Esophagus squamous epithelium (tissue), 4 donors: ENCODE results near the gene SBF1.

Experiments used
- POLR2A ChIP-seq, 4 donors: fragments of 450-650 bp; IDR thresholded peaks; one replicate each; pipeline ENCODE4 v1.6.1; 2017; ENCODE audit warnings: antibody characterized with exemption in 4 of 4, mild to moderate bottlenecking in 4 of 4, moderate library complexity in 3 of 4
- TF ChIP-seq, protein P1 (sequence below), 6 experiments: fragments of 450-650 bp in 4 of 6; fragments of 200-600 bp in 2 of 6; sonication (generic) in 2 of 6; IDR thresholded peaks; one replicate each; pipeline ENCODE4 v1.5.1; 2016 to 2019; ENCODE audit warnings: antibody characterized with exemption in 6 of 6, mild to moderate bottlenecking in 4 of 6, moderate library complexity in 4 of 6

DNA sequence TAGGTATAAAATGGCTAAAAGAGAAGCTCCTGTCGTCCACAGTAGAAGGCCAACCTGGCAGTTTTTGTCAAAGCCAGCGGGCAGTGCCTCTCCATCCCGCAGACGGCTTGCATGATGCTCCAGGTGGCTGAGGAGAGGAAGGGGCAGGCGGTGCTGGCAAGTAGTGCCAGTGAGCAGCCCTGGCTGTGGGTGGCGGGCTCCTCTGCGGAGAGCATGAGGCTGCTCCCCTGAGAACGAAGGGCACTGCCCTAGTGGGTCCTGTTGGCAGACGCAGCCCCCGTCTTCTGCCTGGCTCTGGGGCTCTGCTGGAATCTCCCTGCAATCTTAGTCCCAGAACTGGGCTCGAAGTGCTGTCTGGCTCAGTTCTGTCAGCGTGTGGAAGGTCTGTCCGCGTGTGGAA lies 50.9 kb downstream of the SBF1 start:
- TF ChIP-seq, protein P1, sequence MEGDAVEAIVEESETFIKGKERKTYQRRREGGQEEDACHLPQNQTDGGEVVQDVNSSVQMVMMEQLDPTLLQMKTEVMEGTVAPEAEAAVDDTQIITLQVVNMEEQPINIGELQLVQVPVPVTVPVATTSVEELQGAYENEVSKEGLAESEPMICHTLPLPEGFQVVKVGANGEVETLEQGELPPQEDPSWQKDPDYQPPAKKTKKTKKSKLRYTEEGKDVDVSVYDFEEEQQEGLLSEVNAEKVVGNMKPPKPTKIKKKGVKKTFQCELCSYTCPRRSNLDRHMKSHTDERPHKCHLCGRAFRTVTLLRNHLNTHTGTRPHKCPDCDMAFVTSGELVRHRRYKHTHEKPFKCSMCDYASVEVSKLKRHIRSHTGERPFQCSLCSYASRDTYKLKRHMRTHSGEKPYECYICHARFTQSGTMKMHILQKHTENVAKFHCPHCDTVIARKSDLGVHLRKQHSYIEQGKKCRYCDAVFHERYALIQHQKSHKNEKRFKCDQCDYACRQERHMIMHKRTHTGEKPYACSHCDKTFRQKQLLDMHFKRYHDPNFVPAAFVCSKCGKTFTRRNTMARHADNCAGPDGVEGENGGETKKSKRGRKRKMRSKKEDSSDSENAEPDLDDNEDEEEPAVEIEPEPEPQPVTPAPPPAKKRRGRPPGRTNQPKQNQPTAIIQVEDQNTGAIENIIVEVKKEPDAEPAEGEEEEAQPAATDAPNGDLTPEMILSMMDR (IDR thresholded peaks at IDR 0.05): no peak
- TF ChIP-seq POLR2A (IDR thresholded peaks at IDR 0.05): no peak
